Measurements from ENCODE around the gene MAN2B2.

Gene MAN2B2

DNA sequence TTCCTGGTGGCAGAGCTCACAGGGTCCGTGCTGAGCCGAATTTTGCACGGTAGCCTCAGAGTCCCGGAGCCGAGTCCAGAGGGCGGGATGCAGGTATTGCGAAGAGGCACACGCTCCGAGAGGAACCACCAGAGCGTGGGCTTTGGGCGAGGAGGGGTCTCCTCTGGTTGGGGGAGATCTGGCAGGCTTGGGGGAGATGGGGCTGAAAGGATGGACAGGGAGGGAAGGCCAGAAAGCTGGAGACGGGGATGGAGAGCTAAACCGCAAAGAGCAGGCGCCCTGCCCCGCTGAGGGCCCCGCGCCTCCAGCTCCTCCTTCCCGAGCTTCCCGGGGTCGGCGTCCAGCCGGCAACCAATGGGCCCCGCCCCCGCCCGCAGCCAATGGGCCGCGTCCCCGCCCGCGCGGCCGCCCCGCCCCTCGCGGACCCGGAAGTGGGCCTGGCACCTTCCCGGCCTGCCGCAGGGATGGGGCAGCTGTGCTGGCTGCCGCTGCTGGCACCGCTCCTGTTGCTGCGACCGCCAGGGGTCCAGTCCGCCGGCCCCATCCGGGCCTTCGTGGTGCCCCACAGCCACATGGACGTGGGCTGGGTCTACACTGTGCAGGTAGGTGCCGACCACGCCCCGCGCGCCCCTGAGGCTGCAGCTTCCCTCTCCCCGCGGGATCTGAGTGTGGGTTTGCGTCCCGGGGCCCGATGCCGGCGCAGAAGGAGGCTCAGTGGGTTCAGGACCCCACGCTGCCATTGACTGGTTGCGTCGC is at the start of gene MAN2B2:
Gene MAN2B2, plus strand, starts transcription at position 443 of the 756 bp plus-strand sequence. Its CDS starts 22 bp downstream, at position 465.
- peak; percentile 85 for DNase-seq

- DNase-seq = no peak
Measured at GRCh38 chr4:6525474-6525873, 49.5 kb upstream of the MAN2B2 start.

DNA sequence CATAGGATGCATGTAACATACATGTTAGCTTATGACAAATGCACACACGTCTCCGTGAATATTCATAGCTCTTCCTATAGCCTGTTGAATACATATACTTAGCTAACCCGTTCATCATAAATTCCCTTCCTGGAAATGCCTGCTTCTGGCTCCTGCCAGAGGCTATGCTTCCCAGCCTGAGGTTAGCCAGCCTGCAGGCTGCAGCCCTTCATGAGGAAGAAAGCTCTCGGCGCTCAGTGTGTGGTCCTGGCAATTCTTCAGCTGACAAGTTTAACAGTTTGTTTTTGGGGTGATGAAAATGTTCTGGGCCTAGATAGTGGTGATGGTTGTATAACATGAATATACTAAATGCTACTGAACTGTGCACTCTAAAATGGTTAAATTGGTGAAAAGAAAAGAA is 48.8 kb upstream of the MAN2B2 start:
- DNase-seq = no peak

- DNase-seq = no peak
Measured at GRCh38 chr4:6526671-6527091, 48.3 kb upstream of the MAN2B2 start.

GRCh38 chr4:6527259-6527658 is 47.7 kb upstream of the MAN2B2 start:
- DNase-seq = no peak

GRCh38 chr4:6527683-6528595 is 47.0 kb upstream of the MAN2B2 start:
- no peak for DNase-seq

DNA sequence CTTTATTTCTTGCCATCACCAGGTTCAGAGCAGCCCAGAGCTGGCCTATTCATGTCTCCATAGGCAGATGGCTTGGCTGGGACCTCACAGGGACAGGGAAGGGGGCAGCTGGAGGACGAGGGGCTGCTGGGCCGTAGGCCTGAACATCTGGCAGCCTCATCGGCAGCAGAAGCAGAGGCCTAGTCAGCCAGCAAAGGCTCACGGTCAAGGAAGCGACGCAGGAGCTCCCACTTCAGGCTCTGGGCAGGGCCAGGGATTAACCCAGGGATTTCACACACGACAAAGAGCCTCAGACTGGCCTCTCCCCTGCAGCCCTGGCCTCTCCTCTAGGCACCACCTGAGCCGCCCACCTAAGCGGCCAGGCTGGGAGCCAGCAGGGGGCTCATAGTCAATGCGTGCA is 46.0 kb upstream of the MAN2B2 start:
- DNase-seq = no peak

DNA sequence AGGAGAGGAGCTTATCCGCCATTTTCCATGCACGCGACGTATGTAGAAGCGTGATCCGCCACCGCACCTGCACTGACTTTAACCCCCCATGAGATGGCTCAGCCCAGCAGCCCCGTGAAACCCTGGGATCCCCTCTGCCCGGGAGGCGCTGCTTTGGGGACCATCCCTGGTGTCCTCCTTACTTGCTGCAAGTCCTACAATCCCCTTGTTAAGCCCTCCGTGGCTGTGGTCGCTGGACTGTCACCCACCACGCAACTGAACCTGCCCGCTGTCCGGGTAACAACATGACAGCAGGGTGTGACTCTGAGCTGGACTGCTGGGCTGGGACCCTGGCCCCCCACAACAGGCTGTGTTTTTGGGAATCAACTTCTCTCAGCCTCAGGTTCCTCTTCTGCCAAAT is 44.7 kb upstream of the MAN2B2 start:
- no peak for DNase-seq

DNA sequence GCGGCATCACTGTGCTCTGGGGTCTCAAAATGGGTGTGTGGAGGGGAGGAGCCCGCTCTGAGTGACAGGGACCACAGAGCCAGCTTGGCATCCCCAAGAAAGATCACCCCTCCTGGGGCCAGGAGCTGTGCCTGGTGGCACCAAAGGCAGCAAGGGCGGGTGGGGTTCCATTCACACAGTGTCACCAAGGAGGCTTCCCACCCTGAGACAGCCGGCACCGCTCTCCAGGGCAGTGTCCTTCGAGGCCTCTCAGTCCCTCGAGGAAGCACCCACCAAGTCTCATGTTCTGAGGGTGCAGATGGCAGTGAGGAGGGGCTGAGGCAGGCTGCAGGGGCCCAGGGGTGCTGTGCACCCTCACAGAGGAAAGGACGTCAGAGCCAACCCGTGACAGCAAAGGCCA is 44.0 kb upstream of the MAN2B2 start:
- no peak for DNase-seq

DNA sequence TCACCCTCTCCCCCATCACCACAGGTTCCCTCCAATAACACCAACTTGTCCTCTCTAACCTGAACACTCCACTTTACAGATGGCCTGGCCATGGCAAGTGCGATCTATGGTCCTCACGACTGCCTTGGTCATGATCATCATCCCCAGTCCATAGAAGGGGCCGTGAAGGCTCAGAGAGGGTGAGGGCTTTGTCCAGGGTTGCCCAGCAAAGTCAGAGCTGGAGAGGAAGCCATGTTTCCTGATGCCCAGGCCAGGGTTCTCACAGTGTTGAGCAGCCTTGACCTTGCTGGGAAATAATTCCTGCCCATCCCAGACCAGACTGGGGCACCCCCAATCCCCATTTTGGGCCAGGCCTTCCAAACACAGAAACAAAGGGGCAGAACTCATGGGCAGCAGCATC is 42.9 kb upstream of the MAN2B2 start:
- DNase-seq = no peak

DNA sequence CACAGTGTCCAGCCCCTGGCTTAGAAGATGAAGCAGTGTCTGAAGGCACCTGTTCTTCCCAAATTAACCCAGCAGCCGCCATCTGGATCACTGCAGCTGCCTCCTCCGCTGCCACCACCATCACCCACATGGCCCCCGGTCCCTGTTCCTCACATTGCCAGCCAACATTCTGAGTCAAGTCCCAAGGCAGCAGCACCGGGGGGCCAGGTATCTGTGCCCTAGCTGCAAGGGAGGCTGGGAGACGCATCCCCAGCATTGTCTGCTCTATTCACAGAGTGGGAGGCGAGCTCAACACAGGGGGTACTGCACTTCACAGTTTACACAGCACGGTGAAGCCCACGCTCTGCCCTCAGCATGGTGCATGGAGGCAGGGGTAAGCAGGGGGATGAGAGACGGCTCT is 42.3 kb upstream of the MAN2B2 start:
- no peak for DNase-seq

DNA sequence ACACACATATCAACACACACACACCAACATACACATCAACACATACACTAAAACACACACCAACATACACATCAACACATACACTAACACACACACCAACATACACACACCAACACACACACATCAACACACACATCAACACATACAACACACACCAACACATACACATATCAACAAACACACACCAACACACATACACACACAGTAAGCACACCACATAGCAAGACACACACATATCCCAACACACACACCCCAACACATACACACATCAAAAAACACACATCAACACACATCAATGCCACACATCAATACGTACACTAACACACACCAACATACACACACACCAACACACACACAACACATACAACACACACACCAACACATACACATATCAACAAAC is 40.9 kb upstream of the MAN2B2 start:
- no peak for DNase-seq

- no peak for DNase-seq
Measured at GRCh38 chr4:6534618-6535328, 40.2 kb upstream of the MAN2B2 start.

DNA sequence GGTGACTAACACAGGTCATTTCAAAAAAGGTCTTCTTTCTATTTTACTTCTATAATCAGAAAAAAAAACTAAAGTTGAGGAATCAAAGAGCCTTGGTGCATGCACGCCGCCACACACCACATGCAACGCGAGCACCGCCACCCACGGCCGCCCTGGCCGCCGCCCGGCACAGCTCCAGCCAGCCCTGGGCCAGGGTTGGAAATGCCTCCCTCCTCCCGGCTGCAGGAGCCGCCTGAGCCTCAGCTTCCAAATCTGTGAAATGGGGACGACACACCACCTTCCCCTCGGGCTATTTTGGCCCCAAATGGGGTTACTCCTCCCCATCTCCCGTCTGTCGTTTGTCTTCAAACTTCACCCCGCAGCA is 39.7 kb upstream of the MAN2B2 start:
- no peak for DNase-seq

DNA sequence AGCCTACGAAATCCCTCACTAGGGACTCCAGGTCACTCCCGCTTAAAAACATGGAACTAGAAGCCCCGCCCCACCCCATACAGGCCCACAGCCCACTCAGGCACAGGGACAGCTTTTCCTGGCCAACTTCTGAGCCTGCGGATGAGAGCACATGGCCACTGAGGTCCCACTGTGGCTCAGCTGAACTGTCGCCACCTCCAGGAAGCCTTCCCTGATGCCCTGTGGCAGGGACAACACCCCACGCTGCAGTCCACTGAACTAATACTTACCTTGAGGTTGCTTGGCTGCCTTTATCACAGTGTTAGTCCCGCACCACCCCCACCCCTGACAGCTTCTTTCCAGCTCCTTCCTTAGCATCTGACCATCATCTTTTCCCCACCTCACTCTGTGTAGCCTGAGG is 39.3 kb upstream of the MAN2B2 start:
- DNase-seq = no peak

GRCh38 chr4:6538111-6538510 is 36.9 kb upstream of the MAN2B2 start:
- no peak for DNase-seq

DNA sequence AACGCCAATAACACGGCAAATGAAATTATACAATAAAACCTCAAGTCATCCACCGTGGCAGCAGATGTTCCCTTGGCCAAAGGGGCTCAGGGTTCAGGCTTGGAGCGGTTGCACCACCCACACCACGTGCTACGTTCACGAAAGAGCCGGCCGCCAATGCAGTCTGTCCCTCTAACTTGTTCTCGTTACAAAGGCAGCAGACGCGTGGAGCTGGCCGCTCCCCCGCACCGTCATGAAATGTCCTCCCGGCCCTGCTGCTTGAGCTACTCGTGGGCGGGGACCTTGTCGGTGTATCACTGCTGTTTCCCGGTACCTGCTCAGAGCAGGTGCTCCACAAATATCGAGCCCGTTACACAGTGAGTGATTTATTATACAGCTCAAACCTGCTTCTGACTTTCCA is 36.4 kb upstream of the MAN2B2 start:
- no peak for DNase-seq

DNA sequence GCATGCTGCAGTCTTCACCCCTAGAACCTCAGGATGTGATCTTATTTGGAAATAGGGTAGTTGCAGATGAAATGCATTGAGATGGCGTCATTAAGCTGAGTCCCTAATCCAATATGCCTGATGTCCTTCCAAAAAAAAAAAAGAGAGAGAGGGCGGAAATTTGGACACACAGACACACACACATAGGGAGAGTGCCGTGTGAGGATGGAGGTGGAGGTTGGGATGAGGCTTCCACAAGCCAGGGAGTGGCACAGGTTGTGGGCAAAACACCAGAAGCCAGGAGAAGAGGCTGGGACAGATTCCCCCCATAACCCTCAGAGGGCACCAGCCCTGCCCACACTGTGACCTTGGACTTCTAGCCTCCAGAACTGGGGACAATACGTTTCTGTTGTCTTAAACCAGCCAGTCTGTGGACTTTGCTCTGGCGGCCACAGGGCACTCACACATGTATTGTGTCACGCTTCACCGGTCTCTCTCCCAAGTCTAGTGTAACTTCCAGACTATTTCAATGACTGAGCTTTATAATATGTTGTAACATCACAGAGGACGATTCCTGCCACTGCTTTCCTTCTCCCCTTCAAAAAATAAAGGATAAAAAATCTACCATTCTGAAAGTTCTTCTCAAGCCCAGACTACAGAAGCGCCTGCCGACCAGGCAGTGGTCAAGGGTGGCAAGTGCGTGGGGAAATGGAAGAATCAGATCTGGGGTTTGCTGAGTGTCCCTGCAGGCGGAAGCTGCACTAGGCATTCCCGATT is 35.8 kb upstream of the MAN2B2 start:
- no peak for DNase-seq

DNA sequence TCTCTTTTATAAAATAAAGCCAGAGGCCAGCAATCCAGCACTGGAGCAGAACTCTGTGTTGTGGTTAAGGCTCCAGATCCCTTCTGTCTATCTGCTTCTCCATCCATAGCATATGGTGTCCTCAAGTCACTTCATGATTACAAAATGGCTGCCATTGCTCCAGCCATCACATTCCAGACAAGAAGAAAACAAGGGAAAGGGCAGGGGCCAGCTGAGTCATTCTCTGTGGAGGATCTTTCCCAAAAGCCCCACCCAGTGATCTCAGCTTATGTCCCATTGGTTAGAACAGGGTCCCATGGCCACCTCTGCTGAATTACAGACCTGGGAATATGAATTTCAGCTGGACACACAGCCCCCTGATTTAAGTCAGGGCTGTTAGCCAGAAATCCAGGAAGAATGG is 34.1 kb upstream of the MAN2B2 start:
- DNase-seq = no peak

- DNase-seq = no peak
Measured at GRCh38 chr4:6541789-6542188, 33.2 kb upstream of the MAN2B2 start.

DNA sequence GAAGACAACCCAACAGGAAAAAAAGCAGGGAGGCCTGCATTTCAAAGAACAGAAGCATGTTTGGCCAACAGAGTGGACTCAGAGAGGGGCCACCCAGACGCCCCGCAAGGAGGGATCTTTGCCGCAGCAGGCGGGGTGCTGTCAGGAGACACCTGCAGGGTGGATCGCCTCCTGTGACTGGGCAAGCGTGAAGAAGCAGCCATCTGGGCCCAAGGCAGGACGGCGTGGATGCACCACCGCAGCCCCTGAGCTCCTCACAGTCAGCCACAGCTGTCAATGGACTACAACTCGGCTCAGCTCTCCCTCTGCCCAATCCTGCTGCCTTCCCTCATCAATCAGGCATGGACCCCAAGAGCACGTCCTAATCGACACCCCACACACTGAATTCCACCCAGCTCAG is 32.0 kb upstream of the MAN2B2 start:
- DNase-seq = no peak

GRCh38 chr4:6546091-6546490 is 28.9 kb upstream of the MAN2B2 start:
- no peak for DNase-seq
